Hepatocyte (in vitro differentiated cells): ENCODE data around the gene JCAD. TPM values are rescaled to one million over a fixed set of nuclear protein-coding genes. Genes with fewer than 3 reads are reported as not detected.

Experiments
- DNase-seq: peaks from one replicate; pipeline ENCODE4 v3.0.0-alpha.2; 2016; ENCODE audit warnings: low spot score
- H2AFZ ChIP-seq: fragments of 200-600 bp; sonication (generic); 2 replicates; pipeline ENCODE4 v1.6.0; 2016; ENCODE audit warnings: antibody characterized with exemption, mild to moderate bottlenecking
- H3K27ac ChIP-seq: fragments of 200-600 bp; sonication (generic); 2 replicates; pipeline ENCODE4 v1.5.1; 2016; ENCODE audit warnings: mild to moderate bottlenecking
- H3K27me3 ChIP-seq: fragments of 200-600 bp; sonication (generic); 2 replicates; pipeline ENCODE4 v1.6.1; 2016
- H3K36me3 ChIP-seq: fragments of 200-600 bp; sonication (generic); replicated peaks from 2 replicates; pipeline ENCODE4 v1.5.1; 2016; ENCODE audit warnings: low read depth; ENCODE audit not compliant: insufficient read depth
- H3K4me1 ChIP-seq: fragments of 200-600 bp; sonication (generic); 2 replicates; pipeline ENCODE4 v1.5.1; 2016; ENCODE audit warnings: mild to moderate bottlenecking, moderate library complexity; ENCODE audit not compliant: insufficient read depth
- H3K4me2 ChIP-seq: fragments of 200-600 bp; sonication (generic); 2 replicates; pipeline ENCODE4 v1.6.0; 2016
- H3K4me3 ChIP-seq: fragments of 200-600 bp; sonication (generic); 2 replicates; pipeline ENCODE4 v1.5.1; 2016; ENCODE audit warnings: mild to moderate bottlenecking
- H3K79me2 ChIP-seq: fragments of 200-600 bp; sonication (generic); 2 replicates; pipeline ENCODE4 v1.6.0; 2017; ENCODE audit warnings: mild to moderate bottlenecking
- H3K9me2 ChIP-seq: fragments of 200-600 bp; sonication (generic); replicated peaks from 2 replicates; pipeline ENCODE4 v1.6.0; 2017; ENCODE audit warnings: mild to moderate bottlenecking; ENCODE audit not compliant: insufficient read depth
- H3K9me3 ChIP-seq: fragments of 200-600 bp; sonication (generic); 2 replicates; pipeline ENCODE4 v1.5.1; 2016; ENCODE audit warnings: low read depth, mild to moderate bottlenecking
- H4K20me1 ChIP-seq: fragments of 200-600 bp; sonication (generic); 2 replicates; pipeline ENCODE4 v1.6.0; 2016; ENCODE audit warnings: mild to moderate bottlenecking; ENCODE audit not compliant: insufficient read depth, poor library complexity, severe bottlenecking
- EZH2 ChIP-seq: fragments of 200-600 bp; sonication (generic); IDR thresholded peaks from 2 replicates; pipeline ENCODE4 v1.6.1; 2016; ENCODE audit warnings: antibody characterized with exemption, mild to moderate bottlenecking, borderline replicate concordance
- EZH2phosphoT487 ChIP-seq: fragments of 200-600 bp; sonication (generic); IDR thresholded peaks from one replicate; pipeline ENCODE4 v1.6.1; 2018; ENCODE audit warnings: antibody characterized with exemption, mild to moderate bottlenecking, low read depth, moderate library complexity; ENCODE audit not compliant: unreplicated experiment, severe bottlenecking
- whole genome bisulfite sequencing: methylation state at CpG from one replicate; pipeline ENCODE4 v1.1.6; 2016; ENCODE audit warnings: low lambda C conversion rate; ENCODE audit errors: missing lambda C conversion rate; 5-methylcytosine and 5-hydroxymethylcytosine counted together
- polyA plus RNA-seq: library from polyadenylated mRNA; unstranded; fragments of >200 nt; fragmentation: Nextera tagmentation; extraction: Ambion mirVana; gene quantifications from 2 replicates; pipeline ENCODE4 v1.2.1, GENCODE V29; 2016
- total RNA-seq: library from RNA; depleted of rRNA; stranded (reverse); fragments of >200 nt; gene quantifications from 2 replicates; pipeline ENCODE4 v1.2.3, GENCODE V29; 2014
- TF ChIP-seq, protein P1 (sequence below): fragments of 200-600 bp; sonication (generic); IDR thresholded peaks from 2 replicates; pipeline ENCODE4 v1.5.1; 2016; ENCODE audit warnings: antibody characterized with exemption, mild to moderate bottlenecking; ENCODE audit not compliant: poor library complexity

The JCAD gene
- total and polyA plus RNA-seq, 2 experiments from 2014 or later = 7.0 to 12.8 TPM

DNA sequence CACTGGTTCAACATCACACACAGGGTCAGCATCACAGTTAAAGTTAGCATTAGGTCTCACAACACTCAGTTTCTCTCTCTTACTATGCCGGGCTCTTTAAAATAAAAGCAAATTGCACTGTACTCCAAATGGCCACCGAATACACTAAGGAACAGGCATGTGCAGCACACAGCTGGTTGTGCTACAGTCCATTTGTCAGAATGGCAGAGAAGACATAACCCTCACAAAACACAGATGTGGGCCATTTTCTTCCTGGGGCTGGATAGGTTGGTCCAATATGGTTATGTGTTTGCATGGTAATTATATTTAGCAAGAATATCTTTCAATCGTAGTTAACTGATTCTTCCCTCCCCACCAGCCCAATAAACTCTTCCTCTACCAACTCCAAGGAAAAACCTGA, 9.0 kb downstream of the JCAD start:
- H3K9me2 ChIP-seq = no peaks in the 10 kb centered on the region
- WGBS = 88% methylated on average over 3 of the region's 3 CpGs
- no peak overlapping the region for H3K4me3 ChIP-seq
- no peak for DNase-seq
- no peaks in the 10 kb centered on the region for H3K36me3 ChIP-seq
- no peaks in the 10 kb centered on the region for H3K9me3 ChIP-seq
- no peaks in the 10 kb centered on the region for H3K27me3 ChIP-seq
- peaks cover 42% of the 10 kb centered on the region for H3K79me2 ChIP-seq
- no peaks in the 10 kb centered on the region for H4K20me1 ChIP-seq
- no peak overlapping the region for H3K27ac ChIP-seq
- TF ChIP-seq, protein P1, sequence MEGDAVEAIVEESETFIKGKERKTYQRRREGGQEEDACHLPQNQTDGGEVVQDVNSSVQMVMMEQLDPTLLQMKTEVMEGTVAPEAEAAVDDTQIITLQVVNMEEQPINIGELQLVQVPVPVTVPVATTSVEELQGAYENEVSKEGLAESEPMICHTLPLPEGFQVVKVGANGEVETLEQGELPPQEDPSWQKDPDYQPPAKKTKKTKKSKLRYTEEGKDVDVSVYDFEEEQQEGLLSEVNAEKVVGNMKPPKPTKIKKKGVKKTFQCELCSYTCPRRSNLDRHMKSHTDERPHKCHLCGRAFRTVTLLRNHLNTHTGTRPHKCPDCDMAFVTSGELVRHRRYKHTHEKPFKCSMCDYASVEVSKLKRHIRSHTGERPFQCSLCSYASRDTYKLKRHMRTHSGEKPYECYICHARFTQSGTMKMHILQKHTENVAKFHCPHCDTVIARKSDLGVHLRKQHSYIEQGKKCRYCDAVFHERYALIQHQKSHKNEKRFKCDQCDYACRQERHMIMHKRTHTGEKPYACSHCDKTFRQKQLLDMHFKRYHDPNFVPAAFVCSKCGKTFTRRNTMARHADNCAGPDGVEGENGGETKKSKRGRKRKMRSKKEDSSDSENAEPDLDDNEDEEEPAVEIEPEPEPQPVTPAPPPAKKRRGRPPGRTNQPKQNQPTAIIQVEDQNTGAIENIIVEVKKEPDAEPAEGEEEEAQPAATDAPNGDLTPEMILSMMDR = no peak
- TF ChIP-seq EZH2 (no peak), EZH2phosphoT487 (no peak)
- H3K4me2 ChIP-seq = no peak overlapping the region
- H3K4me1 ChIP-seq = peaks cover 1% of the 10 kb centered on the region
- no peak overlapping the region for H2AFZ ChIP-seq

DNA sequence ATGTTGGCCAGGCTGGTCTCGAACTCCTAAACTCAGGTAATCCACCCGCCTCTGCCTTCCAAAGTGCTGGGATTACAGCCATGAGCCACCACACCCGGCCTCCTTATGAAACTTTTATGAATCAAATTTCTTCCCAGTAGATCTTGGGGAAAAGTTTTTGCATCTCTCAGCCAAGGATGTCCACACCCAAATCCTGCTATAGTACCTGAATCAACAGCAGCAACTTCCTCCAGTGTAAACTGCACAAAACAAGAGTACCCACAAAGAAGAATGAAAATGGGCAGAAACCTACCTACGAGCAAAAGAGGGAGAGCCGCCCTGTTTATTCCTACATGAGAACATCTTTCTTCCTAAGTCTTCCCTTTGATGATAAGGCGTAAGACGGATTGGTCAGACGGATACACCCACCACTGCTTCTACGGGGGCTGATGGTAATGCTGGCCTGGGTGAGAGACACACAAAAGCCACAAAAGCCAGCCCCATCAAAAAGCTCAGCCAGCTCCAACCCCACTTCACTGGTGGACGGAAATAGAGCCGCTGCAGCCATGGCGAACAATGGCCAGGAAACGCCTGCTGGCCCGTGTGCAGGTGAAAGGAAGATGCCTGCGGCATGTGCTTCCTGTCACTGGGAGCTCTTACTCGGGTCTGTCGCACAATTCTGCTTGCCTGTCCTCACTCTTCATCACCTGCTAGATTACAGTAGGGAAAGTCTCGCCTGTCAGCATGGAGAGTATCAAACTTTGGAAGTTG, 10.4 kb downstream of the JCAD start:
- TF ChIP-seq EZH2phosphoT487 (no peak), EZH2 (no peak)
- TF ChIP-seq, protein P1 = no peak
- no peak overlapping the region for H2AFZ ChIP-seq
- DNase-seq = no peak
- H3K4me3 ChIP-seq = no peak overlapping the region
- WGBS = 77% methylated on average over 18 of the region's 18 CpGs
- H3K4me2 ChIP-seq = no peak overlapping the region
- H3K9me3 ChIP-seq = no peaks in the 10 kb centered on the region
- H3K79me2 ChIP-seq = peaks cover 37% of the 10 kb centered on the region
- no peaks in the 10 kb centered on the region for H3K36me3 ChIP-seq
- no peaks in the 10 kb centered on the region for H3K9me2 ChIP-seq
- no peaks in the 10 kb centered on the region for H3K4me1 ChIP-seq
- no peak overlapping the region for H3K27ac ChIP-seq
- no peaks in the 10 kb centered on the region for H4K20me1 ChIP-seq
- H3K27me3 ChIP-seq = no peaks in the 10 kb centered on the region

DNA sequence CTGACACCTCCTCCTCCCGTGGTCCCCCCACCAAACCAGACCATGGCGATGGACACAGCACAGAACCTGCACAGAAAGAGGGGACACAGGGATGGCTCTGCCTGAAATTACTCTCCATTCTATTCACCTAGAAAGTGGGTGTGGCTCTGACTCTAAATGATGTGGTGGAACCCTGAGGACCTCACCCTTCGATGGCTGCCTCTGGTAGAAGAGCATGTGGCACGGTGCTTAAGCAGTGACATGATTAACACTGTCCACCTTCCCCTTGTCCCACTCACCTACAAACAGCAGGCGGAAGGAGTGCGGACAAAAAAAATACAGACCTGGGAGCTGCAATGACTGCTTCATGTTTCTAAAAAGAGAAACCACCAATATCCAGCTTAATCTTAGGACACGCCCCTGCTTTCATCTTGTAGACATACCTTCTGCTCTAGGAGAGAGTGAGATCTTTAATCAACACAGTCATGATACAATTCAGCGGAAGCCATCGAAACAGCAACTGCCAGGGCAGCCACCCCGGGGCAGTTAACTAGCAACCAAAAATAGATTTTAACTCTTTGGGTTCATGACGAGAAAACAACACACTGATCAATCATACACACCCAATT, 11.4 kb downstream of the JCAD start:
- 76% methylated on average over 11 of the region's 11 CpGs for WGBS
- Histone ChIP-seq H3K27ac (no peak overlapping the region), H3K79me2 (peaks cover 28% of the 10 kb centered on the region), H3K27me3 (no peaks in the 10 kb centered on the region), H3K4me3 (no peak overlapping the region), H3K9me3 (no peaks in the 10 kb centered on the region), H3K36me3 (no peaks in the 10 kb centered on the region), H4K20me1 (no peaks in the 10 kb centered on the region), H3K4me1 (no peaks in the 10 kb centered on the region), H3K9me2 (no peaks in the 10 kb centered on the region), H2AFZ (no peak overlapping the region), H3K4me2 (no peak overlapping the region)
- no peak for DNase-seq
- TF ChIP-seq, protein P1 = no peak
- no peak for TF ChIP-seq EZH2
- TF ChIP-seq EZH2phosphoT487 = no peak
